IMR-90 (cell line): ENCODE measurements around the gene PRSS58.

Experiments
- CHD1 ChIP-seq: IDR thresholded peaks from 2 replicates; pipeline ENCODE4 v1.6.1; 2012; ENCODE audit warnings: low read depth, low read length, improper control_type of control experiment
- CTCF ChIP-seq: conservative IDR thresholded peaks from 2 replicates; pipeline ENCODE4 v1.5.1; 2012; ENCODE audit warnings: mild to moderate bottlenecking, low read depth, low read length, improper control_type of control experiment
- ELK1 ChIP-seq: fragments of 150-350 bp; IDR thresholded peaks from 2 replicates; pipeline ENCODE4 v1.6.1; 2016; ENCODE audit warnings: low read depth, mild to moderate bottlenecking, low read length, moderate library complexity, borderline replicate concordance
- RAD21 ChIP-seq: IDR thresholded peaks from 2 replicates; pipeline ENCODE4 v1.6.1; 2012; ENCODE audit warnings: low read length, improper control_type of control experiment
- SMC3 ChIP-seq: fragments of 150-350 bp; IDR thresholded peaks from 2 replicates; pipeline ENCODE4 v1.6.1; 2016; ENCODE audit warnings: low read depth, mild to moderate bottlenecking, antibody characterized with exemption, low read length, moderate library complexity
- USF2 ChIP-seq: fragments of 150-350 bp; IDR thresholded peaks from 2 replicates; pipeline ENCODE4 v1.6.1; 2017; ENCODE audit warnings: mild to moderate bottlenecking, antibody characterized with exemption, low read length, low read depth

- TF ChIP-seq CTCF: no peak
- TF ChIP-seq SMC3: no peak
- TF ChIP-seq ELK1: no peak
- TF ChIP-seq USF2: no peak
- no peak for TF ChIP-seq CHD1
- TF ChIP-seq RAD21: no peak
Measured at GRCh38 chr7:142301299-142301698, 43.4 kb upstream of the PRSS58 start.
